Caco-2 (cell line): ENCODE data around the gene SRSF2. TPM values are rescaled to one million over a fixed set of nuclear protein-coding genes. Genes with fewer than 3 reads are reported as not detected.

Source experiments
- BruUV-seq: library from RNA; stranded (reverse); fragments of 400-500 nt; replicated peaks from 2 replicates; lab custom pipeline; 2021; lab: Mats Ljungman, UMichigan
- CTCF ChIA-PET: fragments of 300-600 bp; sonication (Branson Sonifier 250); formaldehyde crosslinking; loops from one replicate; lab custom pipeline; 2022; ENCODE audit warnings: antibody characterized with exemption; lab: Charles Lee
- POLR2A ChIA-PET: fragments of 300-600 bp; sonication (Branson Sonifier 250); formaldehyde crosslinking; loops from one replicate; lab custom pipeline; 2022; ENCODE audit warnings: antibody characterized with exemption; lab: Charles Lee
- DNase-seq, 2 experiments: peaks; one replicate each; pipeline versions ENCODE4 v3.0.0 to v3.0.0-alpha.2; 2020 to 2022
- H3K27me3 ChIP-seq: replicated peaks from 2 replicates; pipeline ENCODE4 v1.6.0; 2011; ENCODE audit warnings: low read length; ENCODE audit not compliant: control insufficient read depth, insufficient read depth
- H3K36me3 ChIP-seq: 2 replicates; pipeline ENCODE4 v1.5.1; 2011; ENCODE audit warnings: low read length; ENCODE audit not compliant: control insufficient read depth, insufficient read depth
- H3K4me1 ChIP-seq: fragments of 250-450 bp; sonication (Bioruptor Pico); 2 replicates; pipeline ENCODE4 v1.5.1; 2020; ENCODE audit warnings: mild to moderate bottlenecking
- H3K4me3 ChIP-seq: 2 replicates; pipeline ENCODE4 v1.5.1; 2011; ENCODE audit warnings: low read depth, mild to moderate bottlenecking, control low read depth, low read length
- H3K9me3 ChIP-seq: fragments of 250-450 bp; sonication (Bioruptor Pico); 2 replicates; pipeline ENCODE4 v1.5.1; 2020; ENCODE audit warnings: mild to moderate bottlenecking, moderate library complexity
- H3K27ac Mint-ChIP-seq: one replicate; pipeline ENCODE4 v1.8.0; 2022; ENCODE audit warnings: mixed read lengths; ENCODE audit not compliant: unreplicated experiment
- H3K27me3 Mint-ChIP-seq: one replicate; pipeline ENCODE4 v1.8.0; 2022; ENCODE audit warnings: mixed read lengths; ENCODE audit not compliant: insufficient read depth, unreplicated experiment
- H3K36me3 Mint-ChIP-seq: one replicate; pipeline ENCODE4 v1.8.0; 2022; ENCODE audit warnings: mild to moderate bottlenecking, mixed read lengths; ENCODE audit not compliant: insufficient read depth, unreplicated experiment
- H3K4me1 Mint-ChIP-seq: one replicate; pipeline ENCODE4 v1.8.0; 2022; ENCODE audit warnings: low read depth, mixed read lengths; ENCODE audit not compliant: unreplicated experiment
- H3K4me3 Mint-ChIP-seq: one replicate; pipeline ENCODE4 v1.8.0; 2022; ENCODE audit warnings: mild to moderate bottlenecking, moderate library complexity, mixed read lengths; ENCODE audit not compliant: unreplicated experiment
- H3K9me3 Mint-ChIP-seq: one replicate; pipeline ENCODE4 v1.8.0; 2022; ENCODE audit warnings: mixed read lengths; ENCODE audit not compliant: unreplicated experiment
- intact Hi-C: fragments of 100-400 bp; cut with micrococcal nuclease; formaldehyde crosslinking; loops from one replicate; pipeline ENCODE4 v1.10.0; 2022; ENCODE audit not compliant: unreplicated experiment
- total RNA-seq: library from RNA; stranded (reverse); gene quantifications from 2 replicates; pipeline ENCODE4 v1.2.3, GENCODE V29; 2022
- TF ChIP-seq, protein P1 (sequence below), 2 experiments: fragments of 200-600 bp in 1 of 2; IDR thresholded peaks; 1 replicate in 1 of 2; 2 replicates in 1 of 2; pipeline versions ENCODE4 v1.5.1 to v1.8.0; 2011 to 2022; ENCODE audit warnings: antibody characterized with exemption in 1 of 2, control low read depth in 1 of 2, inconsistent platforms in 1 of 2, low read depth in 1 of 2, low read length in 1 of 2, mild to moderate bottlenecking in 1 of 2, moderate library complexity in 1 of 2; ENCODE audit not compliant: insufficient read depth in 1 of 2, severe bottlenecking in 1 of 2, unreplicated experiment in 1 of 2

Gene SRSF2
- total RNA-seq, 1 experiment from 2014 or later, result 356 TPM

DNA sequence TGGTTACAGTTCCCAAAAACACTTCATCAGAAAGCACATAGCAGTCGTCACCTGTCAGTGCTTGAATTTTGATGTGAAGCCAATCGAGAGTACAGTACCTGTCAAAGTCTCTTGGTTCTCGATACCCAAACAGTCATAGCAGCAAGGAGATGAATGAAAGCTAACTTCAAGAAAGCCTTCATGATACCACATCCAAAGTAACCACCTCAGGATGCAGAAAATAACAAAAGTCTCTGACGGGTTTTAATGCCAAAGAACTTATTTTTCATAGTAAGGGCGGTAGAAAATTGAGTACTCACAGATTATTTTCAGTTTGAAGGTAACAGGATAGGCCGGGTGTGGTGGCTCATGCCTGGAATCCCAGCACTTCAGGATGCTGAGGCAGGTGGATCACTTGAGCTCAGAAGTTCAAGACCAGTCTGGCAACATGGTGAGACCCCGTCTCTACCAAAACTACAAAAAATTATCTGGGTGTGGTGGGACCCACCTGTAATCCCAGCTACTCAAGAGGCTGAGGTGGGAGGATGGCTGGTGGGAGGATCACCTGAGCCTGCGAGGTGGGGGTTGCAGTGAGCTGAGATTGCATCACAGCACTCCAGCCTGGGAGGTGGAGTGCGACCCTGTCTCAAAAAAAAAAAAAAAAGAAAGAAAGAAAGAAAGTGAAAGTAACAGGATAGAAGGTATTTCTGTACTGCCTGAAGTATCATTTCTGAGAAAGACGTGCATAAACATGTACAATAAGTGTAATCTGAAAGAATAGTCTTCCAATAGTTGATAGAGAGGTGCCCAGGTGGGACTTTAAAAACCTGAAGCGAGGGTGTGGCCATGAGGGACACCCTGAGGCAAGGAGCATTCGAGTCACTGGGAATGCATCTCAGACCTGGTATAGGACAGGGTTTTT is 16.2 kb upstream of the SRSF2 start:
- ChIA-PET POLR2A (interaction anchor here (0.6 kb wide), 1 partner anchor 16 kb away, joined by 4 read pairs; no protein-coding TSS in a partner anchor), CTCF (no interaction called here)
- no peaks in the 10 kb centered on the region; the same call in 1 of the 2 replicates for H3K9me3 ChIP-seq
- intact Hi-C loops, result no loop called here
- Mint-ChIP-seq H3K36me3 (peaks cover 56% of the 10 kb centered on the region), H3K27ac (peak overlapping the region; percentile 9), H3K9me3 (no peaks in the 10 kb centered on the region), H3K27me3 (no peaks in the 10 kb centered on the region), H3K4me3 (no peak overlapping the region), H3K4me1 (peaks cover 7% of the 10 kb centered on the region)
- no TSS peak for BruUV-seq
- DNase-seq, result no peak
- no peaks in the 10 kb centered on the region; the same call in 1 of the 2 replicates for H3K36me3 ChIP-seq
- H3K4me3 ChIP-seq, result no peak overlapping the region
- no peaks in the 10 kb centered on the region for H3K4me1 ChIP-seq
- TF ChIP-seq, protein P1, sequence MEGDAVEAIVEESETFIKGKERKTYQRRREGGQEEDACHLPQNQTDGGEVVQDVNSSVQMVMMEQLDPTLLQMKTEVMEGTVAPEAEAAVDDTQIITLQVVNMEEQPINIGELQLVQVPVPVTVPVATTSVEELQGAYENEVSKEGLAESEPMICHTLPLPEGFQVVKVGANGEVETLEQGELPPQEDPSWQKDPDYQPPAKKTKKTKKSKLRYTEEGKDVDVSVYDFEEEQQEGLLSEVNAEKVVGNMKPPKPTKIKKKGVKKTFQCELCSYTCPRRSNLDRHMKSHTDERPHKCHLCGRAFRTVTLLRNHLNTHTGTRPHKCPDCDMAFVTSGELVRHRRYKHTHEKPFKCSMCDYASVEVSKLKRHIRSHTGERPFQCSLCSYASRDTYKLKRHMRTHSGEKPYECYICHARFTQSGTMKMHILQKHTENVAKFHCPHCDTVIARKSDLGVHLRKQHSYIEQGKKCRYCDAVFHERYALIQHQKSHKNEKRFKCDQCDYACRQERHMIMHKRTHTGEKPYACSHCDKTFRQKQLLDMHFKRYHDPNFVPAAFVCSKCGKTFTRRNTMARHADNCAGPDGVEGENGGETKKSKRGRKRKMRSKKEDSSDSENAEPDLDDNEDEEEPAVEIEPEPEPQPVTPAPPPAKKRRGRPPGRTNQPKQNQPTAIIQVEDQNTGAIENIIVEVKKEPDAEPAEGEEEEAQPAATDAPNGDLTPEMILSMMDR (IDR thresholded peaks at IDR 0.05; ENCODE audit: insufficient read depth in 1 of 2, low read depth in 1 of 2, low read length in 1 of 2, severe bottlenecking in 1 of 2, unreplicated experiment in 1 of 2), result no peak
- H3K27me3 ChIP-seq, result no peaks in the 10 kb centered on the region

DNA sequence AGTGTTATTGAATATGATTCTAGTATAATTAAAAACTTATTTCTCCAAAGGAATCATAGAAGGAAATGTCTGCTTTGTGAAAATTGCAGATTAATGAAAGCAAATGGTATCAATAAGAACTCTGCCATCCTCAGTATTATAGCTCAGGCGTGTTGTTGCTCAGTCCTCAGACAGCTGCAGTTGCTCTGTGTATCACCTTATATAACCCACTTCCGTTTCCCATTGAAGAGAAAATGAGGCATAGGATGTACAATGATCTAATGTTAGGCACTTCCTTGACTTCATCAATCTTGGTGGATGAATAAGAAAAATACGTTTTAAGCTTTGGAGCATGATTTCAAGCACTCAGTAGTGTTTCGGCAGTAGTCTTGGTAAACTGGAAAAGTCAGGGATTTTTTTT is 14.9 kb upstream of the SRSF2 start:
- TF ChIP-seq, protein P1 (IDR thresholded peaks at IDR 0.05; ENCODE audit: insufficient read depth in 1 of 2, low read depth in 1 of 2, low read length in 1 of 2, severe bottlenecking in 1 of 2, unreplicated experiment in 1 of 2), result no peak
- BruUV-seq, result no TSS peak
- H3K27me3 ChIP-seq, result no peaks in the 10 kb centered on the region
- CTCF ChIA-PET, result no interaction called here
- H3K4me1 ChIP-seq, result no peaks in the 10 kb centered on the region
- POLR2A ChIA-PET, result no interaction called here
- no peak for DNase-seq
- H3K4me3 Mint-ChIP-seq, result no peak overlapping the region
- peaks cover 49% of the 10 kb centered on the region for H3K36me3 Mint-ChIP-seq
- intact Hi-C loops, result no loop called here
- no peak overlapping the region for H3K27ac Mint-ChIP-seq
- H3K9me3 ChIP-seq, result no peaks in the 10 kb centered on the region
- no peaks in the 10 kb centered on the region; the same call in 1 of the 2 replicates for H3K36me3 ChIP-seq
- peaks cover 7% of the 10 kb centered on the region for H3K4me1 Mint-ChIP-seq
- no peaks in the 10 kb centered on the region for H3K9me3 Mint-ChIP-seq
- no peaks in the 10 kb centered on the region for H3K27me3 Mint-ChIP-seq
- H3K4me3 ChIP-seq, result no peak overlapping the region

DNA sequence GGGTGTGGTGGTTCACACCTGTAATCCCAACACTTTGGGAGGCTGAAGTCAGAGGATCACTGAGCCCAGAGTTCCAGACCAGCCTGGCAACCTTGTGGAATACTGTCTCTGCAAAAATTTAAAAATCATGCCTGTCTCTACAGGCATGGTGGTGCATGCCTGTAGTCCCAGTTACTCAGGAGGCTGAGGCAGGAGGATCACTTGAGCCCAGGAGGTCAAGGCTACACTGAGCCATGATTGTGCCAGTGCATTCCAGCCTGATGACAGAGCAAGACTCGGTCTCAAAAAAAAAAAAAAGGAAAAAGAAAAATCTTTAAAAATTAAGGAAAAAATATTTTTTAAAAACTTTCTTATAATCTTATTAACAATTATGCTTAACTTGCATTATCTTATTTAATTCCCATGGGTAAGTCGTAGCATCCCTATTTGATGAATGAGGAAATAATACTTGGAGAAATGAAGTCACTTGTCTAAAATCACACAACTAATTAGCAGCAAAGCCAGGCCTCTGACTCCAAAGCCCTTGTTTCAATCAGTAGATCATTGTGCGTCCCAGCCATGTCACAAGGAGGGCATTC is 14.4 kb upstream of the SRSF2 start:
- Histone ChIP-seq H3K27me3 (no peaks in the 10 kb centered on the region), H3K9me3 (no peaks in the 10 kb centered on the region), H3K4me3 (no peak overlapping the region), H3K36me3 (no peaks in the 10 kb centered on the region; the same call in 1 of the 2 replicates), H3K4me1 (no peaks in the 10 kb centered on the region)
- peaks cover 49% of the 10 kb centered on the region for H3K36me3 Mint-ChIP-seq
- BruUV-seq, result no TSS peak
- H3K27me3 Mint-ChIP-seq, result no peaks in the 10 kb centered on the region
- peaks cover 7% of the 10 kb centered on the region for H3K4me1 Mint-ChIP-seq
- ChIA-PET CTCF (no interaction called here), POLR2A (no interaction called here)
- intact Hi-C loops, result no loop called here
- no peak overlapping the region for H3K27ac Mint-ChIP-seq
- H3K4me3 Mint-ChIP-seq, result no peak overlapping the region
- TF ChIP-seq, protein P1 (IDR thresholded peaks at IDR 0.05; ENCODE audit: insufficient read depth in 1 of 2, low read depth in 1 of 2, low read length in 1 of 2, severe bottlenecking in 1 of 2, unreplicated experiment in 1 of 2), result no peak
- no peak for DNase-seq
- no peaks in the 10 kb centered on the region for H3K9me3 Mint-ChIP-seq
